ENCODE data around the gene CARD10.
"Not testable (repeated sequence)": the region's sequence is repeated elsewhere in the genome, so short reads cannot be mapped to it uniquely, and the experiment has no call there.

CARD10 gene

GRCh38 chr22:37485395-37486223, 33.6 kb downstream of the CARD10 start:
- no peak for DNase-seq

- no peak for DNase-seq
These were observed 34.5 kb downstream of the CARD10 start for GRCh38 chr22:37484480-37485394.

- DNase-seq = no peak
These were observed 36.2 kb downstream of the CARD10 start for GRCh38 chr22:37483050-37483449.

- no peak for DNase-seq
These were observed 37.0 kb downstream of the CARD10 start for GRCh38 chr22:37482244-37482643.

- no peak for DNase-seq
These were observed 37.8 kb downstream of the CARD10 start for GRCh38 chr22:37481347-37481907.

GRCh38 chr22:37480387-37481346, 38.5 kb downstream of the CARD10 start:
- no peak for DNase-seq

GRCh38 chr22:37479196-37479595, 40.0 kb downstream of the CARD10 start:
- no peak for DNase-seq

- DNase-seq = peak; percentile 6
These were observed 42.6 kb downstream of the CARD10 start for GRCh38 chr22:37476389-37477329.

GRCh38 chr22:37474447-37475090, 44.6 kb downstream of the CARD10 start:
- no peak for DNase-seq

- DNase-seq = no peak
These were observed 45.7 kb downstream of the CARD10 start for GRCh38 chr22:37473437-37473946.

- no peak for DNase-seq
These were observed 46.7 kb downstream of the CARD10 start for GRCh38 chr22:37472418-37473006.

- no peak for DNase-seq
These were observed 47.3 kb downstream of the CARD10 start for GRCh38 chr22:37471727-37472417.

- no peak for DNase-seq
These were observed 49.1 kb downstream of the CARD10 start for GRCh38 chr22:37470087-37470445.

- DNase-seq = no peak
These were observed 49.7 kb downstream of the CARD10 start for GRCh38 chr22:37469416-37470086.

- not testable (repeated sequence) for DNase-seq
These were observed 51.0 kb downstream of the CARD10 start for GRCh38 chr22:37468201-37468695.

- no peak for DNase-seq
These were observed 51.7 kb downstream of the CARD10 start for GRCh38 chr22:37467391-37467955.

- DNase-seq = no peak
These were observed 55.0 kb downstream of the CARD10 start for GRCh38 chr22:37464181-37464580.

GRCh38 chr22:37462983-37463382, 56.2 kb downstream of the CARD10 start:
- DNase-seq = no peak

Data from DMS79 treated with DMSO at 0.1 percent for 48 hours (cell line).